ENCODE results near the gene GARIN1A.

GARIN1A gene

DNA sequence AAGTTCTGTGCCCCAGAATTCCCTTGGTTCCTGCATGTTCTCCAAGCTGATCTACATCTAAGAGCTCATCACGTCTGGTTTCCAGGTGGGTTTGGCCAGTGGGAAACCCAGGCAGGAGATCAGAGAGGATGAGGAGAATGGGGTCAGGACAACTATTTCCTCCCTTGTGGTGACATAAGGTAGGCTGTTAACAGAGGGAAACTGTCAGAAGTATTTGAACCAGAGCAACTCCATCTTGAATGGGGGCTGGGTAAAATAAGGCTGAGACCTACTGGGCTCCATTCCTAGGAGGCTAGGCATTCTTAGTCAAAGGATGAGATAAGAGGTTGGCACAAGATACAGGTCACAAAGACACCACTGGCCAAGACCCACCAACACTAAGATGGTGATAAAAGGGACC is 19.1 kb downstream of the GARIN1A start:
- DNase-seq (ENCODE audit: low read depth) = no peak
- TF ChIP-seq, protein P1, sequence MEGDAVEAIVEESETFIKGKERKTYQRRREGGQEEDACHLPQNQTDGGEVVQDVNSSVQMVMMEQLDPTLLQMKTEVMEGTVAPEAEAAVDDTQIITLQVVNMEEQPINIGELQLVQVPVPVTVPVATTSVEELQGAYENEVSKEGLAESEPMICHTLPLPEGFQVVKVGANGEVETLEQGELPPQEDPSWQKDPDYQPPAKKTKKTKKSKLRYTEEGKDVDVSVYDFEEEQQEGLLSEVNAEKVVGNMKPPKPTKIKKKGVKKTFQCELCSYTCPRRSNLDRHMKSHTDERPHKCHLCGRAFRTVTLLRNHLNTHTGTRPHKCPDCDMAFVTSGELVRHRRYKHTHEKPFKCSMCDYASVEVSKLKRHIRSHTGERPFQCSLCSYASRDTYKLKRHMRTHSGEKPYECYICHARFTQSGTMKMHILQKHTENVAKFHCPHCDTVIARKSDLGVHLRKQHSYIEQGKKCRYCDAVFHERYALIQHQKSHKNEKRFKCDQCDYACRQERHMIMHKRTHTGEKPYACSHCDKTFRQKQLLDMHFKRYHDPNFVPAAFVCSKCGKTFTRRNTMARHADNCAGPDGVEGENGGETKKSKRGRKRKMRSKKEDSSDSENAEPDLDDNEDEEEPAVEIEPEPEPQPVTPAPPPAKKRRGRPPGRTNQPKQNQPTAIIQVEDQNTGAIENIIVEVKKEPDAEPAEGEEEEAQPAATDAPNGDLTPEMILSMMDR (conservative IDR thresholded peaks at IDR 0.05; ENCODE audit: low read depth, low read length) = no peak

DNA sequence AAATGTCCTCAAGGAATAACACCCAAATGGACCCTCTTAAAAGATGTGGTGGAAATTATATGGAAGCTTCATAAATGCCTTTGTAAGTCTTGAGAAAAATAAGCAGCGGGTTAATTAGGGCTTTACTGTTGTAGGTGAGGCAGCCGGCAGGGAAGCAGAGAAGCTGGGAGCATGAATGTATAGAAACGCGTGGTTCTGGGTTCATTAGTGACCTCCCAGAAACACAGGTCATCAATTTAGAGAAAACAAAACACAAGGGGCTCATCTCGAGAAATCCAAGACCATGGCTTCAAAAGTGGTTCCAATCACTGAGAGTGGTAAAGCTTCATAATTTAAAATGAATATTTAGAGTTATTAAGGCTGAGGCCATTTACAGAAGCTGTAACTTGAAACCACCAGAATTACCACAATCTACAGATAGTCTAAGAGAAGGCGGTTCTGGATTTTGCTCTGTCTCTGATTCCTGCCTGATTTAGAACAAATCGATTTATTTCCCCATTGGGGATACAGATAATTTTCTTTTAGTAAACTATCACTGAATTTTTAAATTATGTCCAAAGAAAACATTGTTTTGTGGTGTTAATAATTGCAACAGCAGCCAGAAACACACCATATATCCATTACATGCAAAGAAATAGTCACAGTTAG is 20.7 kb downstream of the GARIN1A start:
- H3K4me3 ChIP-seq (ENCODE audit: low read depth, low read length) = no peak overlapping the region
- peak; percentile 31 for DNase-seq (ENCODE audit: low read depth)
- TF ChIP-seq, protein P1 (conservative IDR thresholded peaks at IDR 0.05; ENCODE audit: low read depth, low read length) = no peak

More for the DNA sequence above, 19.1 kb downstream of the GARIN1A start:
- no peak overlapping the region for H3K4me3 ChIP-seq (ENCODE audit: low read depth, low read length)

DNA sequence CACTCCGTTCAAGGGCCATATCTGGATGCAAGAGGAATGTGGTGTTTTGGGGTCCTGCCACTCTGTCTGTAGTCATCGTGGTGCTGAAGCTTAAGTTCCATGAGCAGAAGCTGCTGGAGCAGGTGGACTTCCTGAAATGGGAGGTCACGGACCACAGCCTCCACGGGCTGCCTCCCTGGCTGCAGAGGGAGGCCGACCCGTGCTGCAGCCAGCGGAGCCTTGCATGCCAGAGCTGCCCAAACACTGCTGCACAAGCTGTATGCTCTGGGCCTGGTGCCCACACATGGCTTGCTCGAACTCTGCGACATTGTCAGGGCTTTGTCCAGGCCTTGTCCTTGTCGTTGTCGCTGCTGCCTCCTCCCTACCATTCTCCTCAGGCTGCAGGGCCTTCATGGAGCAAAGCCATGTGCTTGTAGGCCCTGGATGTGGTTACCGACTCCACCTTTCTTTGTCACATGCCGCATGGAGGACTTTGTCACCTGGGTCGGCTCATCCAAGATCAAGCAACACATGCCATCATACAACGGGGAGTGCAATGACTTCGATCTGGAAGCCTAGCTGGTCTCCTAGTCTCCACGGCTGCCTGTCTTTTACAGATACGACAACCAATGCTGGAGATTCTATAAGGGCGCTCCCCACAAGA is 21.4 kb downstream of the GARIN1A start:
- DNase-seq (ENCODE audit: low read depth) = no peak
- H3K4me3 ChIP-seq (ENCODE audit: low read depth, low read length) = no peak overlapping the region
- TF ChIP-seq, protein P1 (conservative IDR thresholded peaks at IDR 0.05; ENCODE audit: low read depth, low read length) = no peak

DNA sequence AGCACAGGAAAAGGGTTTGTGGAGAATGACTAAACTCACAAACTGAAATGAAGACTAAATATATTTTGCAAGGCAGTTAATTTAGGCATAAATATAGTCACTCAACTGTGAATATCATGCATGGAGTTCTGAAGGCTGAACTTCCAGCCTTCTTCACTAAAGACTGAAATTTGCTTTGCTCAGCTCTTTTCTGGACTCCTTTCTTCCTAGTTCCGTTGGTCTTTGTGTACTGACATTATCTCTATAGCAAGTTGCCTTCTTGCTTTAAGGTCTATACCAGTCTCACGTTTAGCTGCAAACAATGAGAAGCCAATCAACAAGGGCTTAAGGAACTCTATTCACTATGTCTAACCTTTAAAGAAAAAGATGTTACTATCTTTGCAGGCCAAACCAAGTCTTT is 22.6 kb downstream of the GARIN1A start:
- no peak for DNase-seq (ENCODE audit: low read depth)
- TF ChIP-seq, protein P1 (conservative IDR thresholded peaks at IDR 0.05; ENCODE audit: low read depth, low read length) = no peak
- H3K4me3 ChIP-seq (ENCODE audit: low read depth, low read length) = no peak overlapping the region

DNA sequence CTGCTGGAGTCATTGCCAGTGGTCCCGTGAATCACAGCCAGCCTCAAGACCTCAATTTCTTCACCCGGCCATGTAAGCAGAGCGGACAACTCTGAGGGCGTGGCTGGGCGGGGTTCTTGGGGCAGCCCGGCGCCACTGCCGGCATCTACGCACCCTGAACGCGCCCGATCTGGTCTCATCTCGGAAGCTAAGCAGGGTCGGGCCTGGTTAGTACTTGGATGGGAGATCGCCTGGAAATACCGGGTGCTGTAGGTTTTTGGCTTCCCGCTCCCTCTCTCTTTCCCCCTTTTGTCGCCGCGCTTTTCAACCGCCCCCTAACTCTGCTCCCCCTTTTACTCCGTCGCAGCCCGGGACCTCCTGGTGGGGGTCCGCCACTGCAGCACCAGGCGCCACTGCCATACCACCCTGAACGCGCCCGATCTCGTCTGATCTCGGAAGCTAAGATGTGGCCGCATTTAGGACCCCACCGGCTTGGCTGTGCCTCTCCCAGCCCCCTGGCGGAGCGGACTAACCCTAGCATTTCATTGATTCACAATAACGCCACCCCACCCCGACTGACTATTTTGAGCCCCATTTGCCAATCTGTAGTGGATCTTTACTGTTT is 25.3 kb downstream of the GARIN1A start:
- peak overlapping the region; percentile 49 for H3K4me3 ChIP-seq (ENCODE audit: low read depth, low read length)
- TF ChIP-seq, protein P1 (conservative IDR thresholded peaks at IDR 0.05; ENCODE audit: low read depth, low read length) = peak; percentile 55
- DNase-seq (ENCODE audit: low read depth) = peak; percentile 69

DNA sequence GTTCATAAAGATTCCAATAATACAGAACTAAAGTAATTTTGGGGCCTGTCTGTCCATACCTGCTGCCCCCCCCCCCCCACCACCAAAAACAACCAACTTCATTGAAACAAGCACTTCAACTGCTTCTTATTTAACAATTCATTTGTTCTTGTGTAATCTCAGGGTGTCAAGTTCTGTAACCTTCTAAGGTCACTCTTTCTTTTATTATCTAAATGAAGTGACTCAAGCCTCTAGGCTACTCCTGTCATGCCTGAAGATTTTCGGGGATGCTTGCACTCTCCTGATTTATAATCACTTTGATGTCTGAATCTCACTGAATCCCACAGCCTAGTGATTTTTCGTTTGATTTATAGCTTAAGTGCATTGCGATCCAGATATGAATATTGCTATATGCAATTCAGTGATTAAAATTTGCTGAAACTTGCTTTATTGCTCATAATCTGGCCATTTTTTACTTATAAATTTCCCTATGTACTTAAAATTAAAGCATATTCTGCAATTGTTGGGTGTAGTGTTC is 27.2 kb downstream of the GARIN1A start:
- TF ChIP-seq, protein P1 (conservative IDR thresholded peaks at IDR 0.05; ENCODE audit: low read depth, low read length) = no peak
- DNase-seq (ENCODE audit: low read depth) = no peak
- H3K4me3 ChIP-seq (ENCODE audit: low read depth, low read length) = no peak overlapping the region

Data from choroid plexus epithelial cell (primary cell).